ENCODE data around the gene LRMDA. TPM values are rescaled to one million over a fixed set of nuclear protein-coding genes. Genes with fewer than 3 reads are reported as not detected.

LRMDA gene
- total and polyA plus RNA-seq, 2 of the 8 experiments (the other 6 are each of a cell fraction or from before 2014, with no cell fraction given) = 0.86 to 2.8 TPM

GRCh38 chr10:75572478-75572877 is 141.1 kb downstream of the LRMDA start (continued):
- no peak for TF ChIP-seq BCL11A (IDR thresholded peaks at IDR 0.05; ENCODE audit: low read depth in 2 of 2, low read length in 2 of 2)
- no peak for TF ChIP-seq ZNF274 (IDR thresholded peaks at IDR 0.05; ENCODE audit: borderline replicate concordance, extremely low read depth, low read length)
- TF ChIP-seq TAF1 (IDR thresholded peaks at IDR 0.05; ENCODE audit: low read depth, low read length) = no peak
- TF ChIP-seq TCF12 (IDR thresholded peaks at IDR 0.05; ENCODE audit: low read depth, low read length) = no peak
- no peak for TF ChIP-seq KDM5A (IDR thresholded peaks at IDR 0.05; ENCODE audit: low read length)
